Measurements from ENCODE around the gene NPY1R.

The NPY1R gene

DNA sequence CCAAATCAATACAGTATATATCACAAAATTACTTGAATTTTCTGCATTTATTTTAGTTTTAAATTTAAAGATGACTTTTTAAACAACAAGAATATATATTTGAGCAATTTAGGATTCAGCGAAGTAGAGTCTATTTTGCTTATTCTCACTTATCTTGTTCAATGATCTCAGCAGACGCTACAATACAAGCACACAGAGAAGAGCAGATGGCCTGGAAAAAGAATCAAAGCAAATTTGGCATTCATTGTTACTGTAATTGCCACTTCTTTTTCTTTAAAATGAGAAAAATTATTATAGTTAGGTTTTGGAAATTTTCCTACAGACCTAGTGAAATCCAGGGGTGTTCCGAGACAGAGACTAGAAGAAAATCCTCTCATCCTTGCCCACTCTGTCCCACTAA lies 57.5 kb downstream of the NPY1R start:
- no peak for FAIRE-seq
